Measurements from ENCODE around the gene CUEDC1. TPM values are rescaled to one million over a fixed set of nuclear protein-coding genes. Genes with fewer than 3 reads are reported as not detected.

Gene CUEDC1
- total and polyA plus RNA-seq, 2 experiments from 2014 or later: 11.6 to 23.3 TPM

- WGBS (ENCODE audit: low lambda C conversion rate, missing lambda C conversion rate): 93% methylated on average over 5 of the region's 5 CpGs
- peaks cover 64% of the 10 kb centered on the region for H3K79me2 ChIP-seq
These were observed 5.6 kb downstream of the CUEDC1 start for GRCh38 chr17:57949649-57950048.

GRCh38 chr17:57948555-57949420 lies 6.4 kb downstream of the CUEDC1 start:
- TF ChIP-seq EZH2phosphoT487 (IDR thresholded peaks at IDR 0.05; ENCODE audit: low read depth, severe bottlenecking, unreplicated experiment): no peak
- peak overlapping the region; percentile 87 for H3K27ac ChIP-seq
- WGBS (ENCODE audit: low lambda C conversion rate, missing lambda C conversion rate): 72% methylated on average over 5 of the region's 5 CpGs
- no peaks in the 10 kb centered on the region for H3K9me2 ChIP-seq (replicated peaks; ENCODE audit: insufficient read depth)
- H4K20me1 ChIP-seq (ENCODE audit: insufficient read depth, poor library complexity, severe bottlenecking): no peaks in the 10 kb centered on the region
- peak; percentile 70 for DNase-seq (ENCODE audit: low spot score)
- no peak overlapping the region for H3K4me3 ChIP-seq
- H3K4me1 ChIP-seq (ENCODE audit: insufficient read depth): peaks cover 70% of the 10 kb centered on the region
- H3K9me3 ChIP-seq (ENCODE audit: low read depth): no peaks in the 10 kb centered on the region
- H3K79me2 ChIP-seq: peaks cover 63% of the 10 kb centered on the region
- H3K36me3 ChIP-seq (replicated peaks; ENCODE audit: insufficient read depth, low read depth): no peaks in the 10 kb centered on the region
- H3K27me3 ChIP-seq: no peaks in the 10 kb centered on the region
- H3K4me2 ChIP-seq: peak overlapping the region; percentile 32
- H2AFZ ChIP-seq: no peak overlapping the region

More at GRCh38 chr17:57949649-57950048, 5.6 kb downstream of the CUEDC1 start:
- Histone ChIP-seq H3K4me2 (no peak overlapping the region), H2AFZ (no peak overlapping the region), H3K27ac (peak overlapping the region; percentile 87), H4K20me1 (ENCODE audit: insufficient read depth, poor library complexity, severe bottlenecking) (no peaks in the 10 kb centered on the region), H3K9me3 (ENCODE audit: low read depth) (no peaks in the 10 kb centered on the region), H3K4me1 (ENCODE audit: insufficient read depth) (peaks cover 68% of the 10 kb centered on the region), H3K9me2 (replicated peaks; ENCODE audit: insufficient read depth) (no peaks in the 10 kb centered on the region), H3K4me3 (no peak overlapping the region), H3K27me3 (no peaks in the 10 kb centered on the region), H3K36me3 (replicated peaks; ENCODE audit: insufficient read depth, low read depth) (no peaks in the 10 kb centered on the region)
- DNase-seq (ENCODE audit: low spot score): no peak
- no peak for TF ChIP-seq EZH2phosphoT487 (IDR thresholded peaks at IDR 0.05; ENCODE audit: low read depth, severe bottlenecking, unreplicated experiment)
- TF ChIP-seq, protein P1, sequence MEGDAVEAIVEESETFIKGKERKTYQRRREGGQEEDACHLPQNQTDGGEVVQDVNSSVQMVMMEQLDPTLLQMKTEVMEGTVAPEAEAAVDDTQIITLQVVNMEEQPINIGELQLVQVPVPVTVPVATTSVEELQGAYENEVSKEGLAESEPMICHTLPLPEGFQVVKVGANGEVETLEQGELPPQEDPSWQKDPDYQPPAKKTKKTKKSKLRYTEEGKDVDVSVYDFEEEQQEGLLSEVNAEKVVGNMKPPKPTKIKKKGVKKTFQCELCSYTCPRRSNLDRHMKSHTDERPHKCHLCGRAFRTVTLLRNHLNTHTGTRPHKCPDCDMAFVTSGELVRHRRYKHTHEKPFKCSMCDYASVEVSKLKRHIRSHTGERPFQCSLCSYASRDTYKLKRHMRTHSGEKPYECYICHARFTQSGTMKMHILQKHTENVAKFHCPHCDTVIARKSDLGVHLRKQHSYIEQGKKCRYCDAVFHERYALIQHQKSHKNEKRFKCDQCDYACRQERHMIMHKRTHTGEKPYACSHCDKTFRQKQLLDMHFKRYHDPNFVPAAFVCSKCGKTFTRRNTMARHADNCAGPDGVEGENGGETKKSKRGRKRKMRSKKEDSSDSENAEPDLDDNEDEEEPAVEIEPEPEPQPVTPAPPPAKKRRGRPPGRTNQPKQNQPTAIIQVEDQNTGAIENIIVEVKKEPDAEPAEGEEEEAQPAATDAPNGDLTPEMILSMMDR (IDR thresholded peaks at IDR 0.05; ENCODE audit: poor library complexity): no peak

DNA sequence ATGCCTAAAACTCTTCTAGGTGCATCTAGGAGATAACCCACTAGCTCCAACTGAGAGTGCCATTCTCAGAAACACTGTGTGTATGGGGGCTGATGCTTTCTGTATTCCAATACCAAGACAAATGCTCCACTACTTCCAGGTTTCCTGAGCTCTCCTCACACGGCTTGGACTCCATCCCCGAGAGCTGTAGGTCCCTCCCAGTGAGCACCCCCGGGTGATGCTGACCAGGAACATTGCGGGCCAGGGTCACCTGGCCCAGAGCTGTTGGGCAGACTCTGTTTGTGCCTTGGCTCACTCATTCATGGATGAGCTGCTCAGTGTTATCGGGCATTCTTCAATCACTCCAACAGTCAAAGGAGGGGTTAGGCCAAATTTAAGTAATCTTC lies 7.0 kb downstream of the CUEDC1 start:
- no peaks in the 10 kb centered on the region for H3K27me3 ChIP-seq
- H3K36me3 ChIP-seq (replicated peaks; ENCODE audit: insufficient read depth, low read depth): no peaks in the 10 kb centered on the region
- 70% methylated on average over 5 of the region's 5 CpGs for WGBS (ENCODE audit: low lambda C conversion rate, missing lambda C conversion rate)
- no peak for DNase-seq (ENCODE audit: low spot score)
- H3K4me3 ChIP-seq: no peak overlapping the region
- peak overlapping the region; percentile 87 for H3K27ac ChIP-seq
- H3K4me2 ChIP-seq: peak overlapping the region; percentile 18
- H3K4me1 ChIP-seq (ENCODE audit: insufficient read depth): peaks cover 71% of the 10 kb centered on the region
- H2AFZ ChIP-seq: no peak overlapping the region
- no peaks in the 10 kb centered on the region for H4K20me1 ChIP-seq (ENCODE audit: insufficient read depth, poor library complexity, severe bottlenecking)
- H3K9me2 ChIP-seq (replicated peaks; ENCODE audit: insufficient read depth): no peaks in the 10 kb centered on the region
- TF ChIP-seq, protein P1 (IDR thresholded peaks at IDR 0.05; ENCODE audit: poor library complexity): no peak
- TF ChIP-seq EZH2 (IDR thresholded peaks at IDR 0.05; ENCODE audit: borderline replicate concordance) (no peak), EZH2phosphoT487 (IDR thresholded peaks at IDR 0.05; ENCODE audit: low read depth, severe bottlenecking, unreplicated experiment) (no peak)
- no peaks in the 10 kb centered on the region for H3K9me3 ChIP-seq (ENCODE audit: low read depth)
- H3K79me2 ChIP-seq: peaks cover 56% of the 10 kb centered on the region

GRCh38 chr17:57947369-57947768 lies 7.8 kb downstream of the CUEDC1 start:
- no peaks in the 10 kb centered on the region for H4K20me1 ChIP-seq (ENCODE audit: insufficient read depth, poor library complexity, severe bottlenecking)
- H3K36me3 ChIP-seq (replicated peaks; ENCODE audit: insufficient read depth, low read depth): no peaks in the 10 kb centered on the region
- no peaks in the 10 kb centered on the region for H3K9me2 ChIP-seq (replicated peaks; ENCODE audit: insufficient read depth)
- H3K27ac ChIP-seq: peak overlapping the region; percentile 87
- H3K27me3 ChIP-seq: no peaks in the 10 kb centered on the region
- DNase-seq (ENCODE audit: low spot score): no peak
- no peaks in the 10 kb centered on the region for H3K9me3 ChIP-seq (ENCODE audit: low read depth)
- TF ChIP-seq EZH2 (IDR thresholded peaks at IDR 0.05; ENCODE audit: borderline replicate concordance) (no peak), EZH2phosphoT487 (IDR thresholded peaks at IDR 0.05; ENCODE audit: low read depth, severe bottlenecking, unreplicated experiment) (no peak)
- TF ChIP-seq, protein P1 (IDR thresholded peaks at IDR 0.05; ENCODE audit: poor library complexity): no peak
- no peak overlapping the region for H3K4me3 ChIP-seq
- peaks cover 66% of the 10 kb centered on the region for H3K4me1 ChIP-seq (ENCODE audit: insufficient read depth)
- H3K79me2 ChIP-seq: peaks cover 53% of the 10 kb centered on the region
- peak overlapping the region; percentile 16 for H2AFZ ChIP-seq
- H3K4me2 ChIP-seq: peak overlapping the region; percentile 66
- 90% methylated on average over 9 of the region's 9 CpGs for WGBS (ENCODE audit: low lambda C conversion rate, missing lambda C conversion rate)

Measured in hepatocyte (in vitro differentiated cells).